GM12892 (cell line): ENCODE data around the gene ACTN1.

Experiments used
- POLR2A ChIP-seq: IDR thresholded peaks from 2 replicates; pipeline ENCODE4 v1.6.1; 2011; ENCODE audit warnings: low read depth, low read length, control low read depth
- POLR2AphosphoS5 ChIP-seq: IDR thresholded peaks from 2 replicates; pipeline ENCODE4 v1.6.1; 2011; ENCODE audit warnings: low read depth, low read length, control low read depth

GRCh38 chr14:68966872-68967301 is 12.2 kb downstream of the ACTN1 start:
- TF ChIP-seq POLR2A (no peak), POLR2AphosphoS5 (no peak)
